Kidney tubule cell (primary cell): ENCODE results near the gene MIEF1.
"Not testable (repeated sequence)": the region's sequence is repeated elsewhere in the genome, so short reads cannot be mapped to it uniquely, and the experiment has no call there.

Source experiments
- DNase-seq: peaks from one replicate; pipeline ENCODE4 v3.0.0-alpha.2; 2018; ENCODE audit warnings: low spot score

Gene MIEF1

DNA sequence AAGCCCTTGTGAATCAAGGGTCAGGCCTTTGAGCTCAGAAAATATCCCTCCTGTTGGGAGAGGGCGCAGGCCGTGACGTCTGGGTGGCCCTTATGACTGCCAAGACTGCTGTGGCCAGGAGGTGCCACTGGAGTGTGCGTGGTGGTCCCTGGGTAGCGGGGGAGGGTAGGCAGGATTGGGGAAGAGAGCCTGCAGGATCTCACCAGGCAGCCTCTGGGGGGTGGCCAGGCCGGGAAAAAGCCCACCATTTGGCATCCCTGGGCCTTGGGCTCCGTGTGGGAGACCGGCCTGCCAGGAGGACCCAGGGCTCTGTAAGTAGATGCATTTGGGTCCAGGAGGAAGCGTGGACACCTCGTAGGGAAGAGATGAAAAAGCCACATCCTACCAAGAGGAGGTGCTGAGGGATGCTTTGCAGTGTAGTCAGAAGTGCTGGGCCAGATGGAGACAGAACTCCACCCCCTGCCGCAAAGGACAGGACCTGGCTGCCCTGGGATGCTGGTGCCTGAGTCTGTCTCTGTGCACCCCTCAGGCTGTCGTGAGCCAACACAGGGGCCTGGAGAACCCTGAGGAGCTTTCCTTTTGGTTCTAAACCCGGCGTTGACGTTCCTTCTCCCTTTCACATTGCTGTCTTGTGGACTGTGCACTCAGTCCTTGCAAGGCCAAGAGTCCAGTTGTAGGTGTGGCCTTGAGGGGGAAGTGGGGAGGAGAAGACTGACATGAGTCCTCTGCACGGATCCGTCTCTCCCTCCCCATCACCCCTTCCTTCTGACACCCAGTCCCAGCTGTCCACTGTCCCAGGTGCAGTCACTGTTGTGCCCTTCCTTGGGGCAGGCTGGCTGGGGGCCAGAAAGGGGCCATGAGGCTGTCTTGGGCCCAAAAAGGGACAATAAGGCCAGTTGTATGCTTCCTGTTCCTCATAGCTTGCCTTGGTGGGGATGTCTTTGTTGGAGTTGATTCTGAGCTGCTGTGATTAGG is 12.7 kb upstream of the MIEF1 start:
- no peak for DNase-seq

DNA sequence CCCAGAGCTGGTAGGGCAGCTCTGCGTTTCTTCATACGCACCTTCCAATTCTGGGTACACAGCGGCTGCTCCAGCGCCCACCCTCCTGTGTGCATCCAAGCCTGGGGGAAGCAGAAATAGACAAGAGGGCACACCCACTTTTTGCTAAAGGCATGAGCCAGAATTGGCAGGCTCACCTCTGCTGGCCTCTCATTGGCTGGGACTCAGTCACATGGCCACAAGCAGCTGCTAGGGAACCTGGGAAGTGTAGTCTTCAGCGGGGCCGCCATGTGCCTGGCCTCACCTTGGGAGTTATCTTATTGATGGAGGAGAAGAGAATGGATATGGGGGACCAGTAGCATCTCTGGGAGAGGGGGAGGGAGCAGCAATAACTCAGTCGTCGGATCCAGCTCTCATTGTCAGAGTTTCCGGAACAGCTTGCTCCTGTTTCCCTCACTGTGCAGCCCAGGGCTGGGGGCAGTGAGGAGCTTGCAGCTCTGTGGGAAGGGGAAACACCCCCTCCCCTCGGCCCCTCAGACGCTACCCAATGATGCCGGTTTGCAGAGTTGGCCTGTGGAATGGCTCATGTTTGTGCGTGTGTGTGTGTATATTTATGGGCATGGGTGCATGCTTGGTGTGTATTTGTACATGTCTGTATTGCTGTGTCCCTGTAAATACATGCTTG is 11.8 kb upstream of the MIEF1 start:
- peak; percentile 63 for DNase-seq

DNA sequence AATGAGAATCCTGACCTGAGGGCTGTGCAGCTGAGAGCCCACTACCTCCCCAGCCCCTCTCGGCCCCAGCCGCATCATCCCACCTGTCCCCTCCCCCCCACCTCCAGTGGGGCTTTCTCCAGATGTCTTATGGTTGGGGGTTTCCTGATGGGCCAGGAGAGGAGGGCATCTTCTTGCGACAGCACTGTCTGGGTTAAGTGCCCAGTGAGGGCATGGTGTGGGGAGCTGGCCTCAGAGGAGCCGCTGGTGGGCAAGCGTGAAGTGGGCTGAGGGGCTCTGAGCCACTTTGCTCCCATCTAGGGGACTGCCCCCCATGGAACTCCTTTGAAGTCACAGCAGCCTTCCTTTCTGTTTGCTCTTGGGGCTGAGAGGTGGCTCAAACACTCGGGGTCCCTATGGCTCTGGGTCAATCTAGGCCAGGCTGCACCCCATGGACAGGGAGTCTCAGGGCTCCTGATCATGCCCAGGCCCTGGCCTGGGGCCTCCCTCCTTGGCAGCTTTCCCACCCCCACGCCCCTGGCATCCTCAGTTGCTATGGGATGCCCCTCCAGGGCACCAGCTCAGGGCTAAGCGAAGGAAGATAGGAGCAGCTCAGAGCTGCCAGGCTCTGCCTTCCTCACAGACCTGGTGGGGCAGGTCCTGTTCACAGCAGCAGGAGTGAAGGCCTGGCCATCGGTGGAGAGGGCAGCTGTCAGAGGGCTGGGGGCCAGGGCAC is 11.0 kb upstream of the MIEF1 start:
- DNase-seq, result no peak

GRCh38 chr22:39491696-39492095 is 10.4 kb upstream of the MIEF1 start:
- DNase-seq, result no peak

DNA sequence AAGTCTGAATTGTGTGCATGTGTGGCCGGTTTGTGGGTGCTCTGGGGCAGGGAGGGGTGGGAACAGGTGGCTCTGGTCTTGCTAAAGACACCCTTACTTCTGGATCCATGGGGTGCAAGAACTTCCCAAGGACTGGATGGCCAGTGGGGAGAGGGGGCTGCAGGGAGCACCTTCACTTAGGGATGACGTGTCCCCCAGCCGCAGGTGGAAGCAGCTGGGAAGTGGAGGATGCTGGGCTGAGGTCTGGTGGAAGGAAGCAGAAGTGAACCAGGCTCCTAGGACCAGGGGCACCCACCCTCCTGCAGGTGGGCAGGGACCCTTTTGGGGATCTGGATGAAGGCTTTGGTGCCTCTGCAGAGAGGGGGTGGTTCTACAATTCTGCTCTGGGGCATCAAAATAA is 9.9 kb upstream of the MIEF1 start:
- DNase-seq, result no peak

GRCh38 chr22:39493759-39494158 is 8.3 kb upstream of the MIEF1 start:
- peak; percentile 52 for DNase-seq

DNA sequence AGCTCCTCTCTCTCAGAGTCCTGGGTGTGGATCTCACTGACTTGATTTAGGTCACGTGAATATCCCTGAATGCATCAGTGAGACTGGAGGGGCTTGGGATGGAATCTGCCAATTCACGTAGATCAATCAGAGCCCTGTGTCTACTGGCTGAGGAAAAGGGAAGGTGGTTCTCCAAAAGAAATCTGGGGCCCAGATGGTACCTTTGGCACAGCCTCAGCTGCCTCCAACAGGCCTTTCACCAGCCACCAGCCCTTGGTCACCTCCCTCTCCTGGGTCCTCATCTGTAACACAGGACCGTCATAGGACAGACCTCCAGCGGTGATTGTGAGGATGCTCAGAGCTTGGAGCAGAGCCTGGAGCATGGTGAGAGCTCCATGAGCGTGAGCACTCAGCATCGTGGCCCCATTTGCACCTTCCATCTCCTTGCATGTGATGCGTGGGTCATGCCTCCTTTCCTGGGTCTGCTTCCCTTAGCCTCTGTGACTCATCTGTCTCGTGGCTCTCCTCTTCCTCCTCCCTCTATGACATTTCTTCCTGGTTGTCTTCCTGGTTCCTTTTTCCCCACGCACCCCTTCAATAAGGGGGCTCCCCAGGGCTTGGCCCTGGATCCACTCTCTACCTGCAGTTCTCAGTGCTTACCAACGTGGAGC is 7.5 kb upstream of the MIEF1 start:
- DNase-seq, result peak; percentile 56

GRCh38 chr22:39496131-39496838 is 5.8 kb upstream of the MIEF1 start:
- peak; percentile 64 for DNase-seq

- DNase-seq, result no peak
Measured at GRCh38 chr22:39497429-39497828, 4.7 kb upstream of the MIEF1 start.

DNA sequence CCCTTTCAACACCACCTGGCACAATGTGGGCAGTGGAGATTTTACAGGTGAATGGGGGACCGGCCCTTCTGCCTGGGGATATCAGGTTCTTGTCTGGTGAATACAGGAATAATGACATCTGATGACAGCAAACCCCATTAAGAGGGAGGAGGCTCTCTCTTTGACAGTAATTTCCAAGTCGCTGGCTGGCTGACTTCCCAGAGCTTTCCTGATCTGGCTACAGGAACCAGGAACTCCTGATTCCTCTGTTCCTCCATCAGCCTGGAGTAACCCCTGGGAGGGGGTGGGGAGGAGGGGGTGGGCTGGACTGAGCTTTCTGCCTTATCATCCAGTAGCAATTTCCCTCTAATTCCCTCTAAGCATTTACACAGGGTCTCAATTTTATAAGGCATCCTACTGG is 3.7 kb upstream of the MIEF1 start:
- no peak for DNase-seq

- DNase-seq, result no peak
Measured at GRCh38 chr22:39498802-39499201, 3.3 kb upstream of the MIEF1 start.

GRCh38 chr22:39500101-39500500 is 2.0 kb upstream of the MIEF1 start:
- no peak for DNase-seq

GRCh38 chr22:39501644-39502108 is 414 bp upstream of the MIEF1 start:
- no peak for DNase-seq

- DNase-seq, result no peak
Measured at GRCh38 chr22:39502789-39503409, 809 bp downstream of the MIEF1 start.

DNA sequence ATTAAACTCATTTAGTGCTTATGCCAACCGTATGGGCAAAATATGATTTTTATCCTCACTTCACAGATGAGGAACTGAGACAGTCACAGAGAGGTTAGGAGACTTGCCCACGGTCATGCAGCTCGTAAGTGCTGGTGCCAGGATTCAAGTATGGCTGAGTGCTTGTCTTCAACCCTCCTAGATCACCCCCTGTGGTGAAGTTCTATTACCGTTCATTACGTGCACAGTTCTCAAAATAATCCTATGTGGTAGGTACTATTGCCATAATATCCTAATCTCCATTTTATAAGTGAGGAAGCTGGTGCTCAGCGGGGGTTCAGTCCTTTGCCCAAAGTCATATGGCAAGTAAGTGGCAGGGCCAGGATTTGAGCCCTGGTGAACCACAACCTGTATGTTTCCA is 1.5 kb downstream of the MIEF1 start:
- DNase-seq, result no peak

GRCh38 chr22:39504071-39504470 is 2.0 kb downstream of the MIEF1 start:
- no peak for DNase-seq

DNA sequence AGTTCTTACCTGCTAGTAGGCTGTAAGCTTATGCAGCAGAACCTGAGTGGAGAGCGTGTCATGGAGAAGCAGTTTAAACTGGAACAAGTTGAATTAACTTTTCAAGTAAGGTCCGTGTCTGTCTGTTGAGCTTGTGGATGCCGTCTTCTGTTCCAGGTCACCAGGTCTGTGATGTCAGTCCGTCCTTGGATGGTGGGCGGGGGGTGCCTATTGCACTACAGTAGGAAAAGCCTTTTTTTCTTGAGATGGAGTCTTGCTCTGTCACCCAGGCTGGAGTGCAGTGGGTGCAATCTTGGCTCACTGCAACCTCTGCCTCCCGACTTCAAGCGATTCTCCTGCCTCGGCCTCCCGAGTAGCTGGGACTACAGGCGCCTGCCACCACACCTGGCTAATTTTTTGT is 4.9 kb downstream of the MIEF1 start:
- DNase-seq, result not testable (repeated sequence)

GRCh38 chr22:39508393-39508792 is 6.3 kb downstream of the MIEF1 start:
- DNase-seq, result no peak

GRCh38 chr22:39510529-39511149 is 8.5 kb downstream of the MIEF1 start:
- no peak for DNase-seq

DNA sequence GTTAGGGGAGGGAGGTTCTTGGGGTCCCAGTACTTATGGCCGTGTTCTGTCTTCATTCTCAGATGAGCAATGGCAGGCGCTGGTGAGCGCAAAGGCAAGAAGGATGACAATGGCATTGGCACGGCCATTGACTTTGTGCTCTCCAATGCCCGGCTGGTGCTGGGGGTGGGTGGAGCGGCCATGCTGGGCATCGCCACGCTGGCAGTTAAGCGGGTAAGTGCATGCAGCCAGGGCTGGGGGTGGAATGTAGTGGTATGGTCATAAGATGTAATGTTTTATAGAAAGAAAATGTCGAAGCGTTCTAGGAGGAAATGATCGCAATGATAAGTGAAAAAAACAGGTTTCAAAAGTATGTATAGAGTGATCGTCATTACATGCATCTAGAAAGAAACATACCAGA is 9.1 kb downstream of the MIEF1 start:
- DNase-seq, result no peak

DNA sequence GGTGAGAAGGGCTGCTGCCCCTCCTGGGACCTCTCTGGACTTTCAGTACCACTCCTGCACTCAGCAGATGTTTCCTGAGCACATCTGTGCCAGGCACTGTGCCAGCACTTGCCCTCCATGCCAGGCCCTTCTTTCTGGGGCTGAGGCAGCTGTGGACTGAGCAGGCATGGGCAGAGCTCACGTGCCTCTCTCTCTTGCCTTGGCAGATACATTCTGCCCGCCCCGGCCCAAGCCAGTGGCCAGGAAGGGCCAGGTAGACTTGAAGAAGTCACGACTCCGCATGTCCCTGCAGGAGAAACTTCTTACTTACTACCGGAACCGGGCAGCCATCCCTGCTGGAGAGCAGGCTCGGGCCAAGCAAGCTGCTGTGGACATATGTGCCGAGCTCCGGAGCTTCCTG is 9.9 kb downstream of the MIEF1 start:
- DNase-seq, result no peak
